ENCODE measurements around the gene C1orf105.
A peak's percentile ranks its signal among the peaks of the same experiment; 100 is the strongest.
"Not testable (repeated sequence)": the region's sequence is repeated elsewhere in the genome, so short reads cannot be mapped to it uniquely, and the experiment has no call there.

C1orf105 gene, protein sequence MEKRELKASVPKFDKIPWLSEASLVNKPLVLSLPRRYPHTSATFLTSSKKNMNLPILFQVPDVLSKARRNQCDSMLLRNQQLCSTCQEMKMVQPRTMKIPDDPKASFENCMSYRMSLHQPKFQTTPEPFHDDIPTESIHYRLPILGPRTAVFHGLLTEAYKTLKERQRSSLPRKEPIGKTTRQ

DNA sequence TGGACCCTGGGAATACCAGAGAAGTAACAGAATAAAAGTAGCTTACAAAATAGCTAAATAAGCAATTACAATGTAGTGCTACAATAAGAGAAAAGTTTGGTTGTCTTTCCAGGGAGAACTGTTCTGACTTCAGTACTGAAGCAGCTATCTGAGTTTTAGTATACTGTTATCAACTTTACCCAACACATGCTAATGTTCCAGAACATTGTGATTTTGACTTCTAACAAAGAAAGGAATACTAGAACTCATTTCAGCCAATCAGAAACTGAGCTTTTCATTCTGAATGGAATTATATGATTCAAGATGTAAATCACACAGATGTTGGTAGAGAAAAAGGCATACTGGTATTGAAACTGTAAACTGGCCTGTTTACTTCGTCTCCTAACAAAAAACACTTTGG is at the start of gene C1orf105:
Gene C1orf105 (plus strand): TSS at position 301 of the 400 bp plus-strand sequence. CDS start 201 bp downstream, outside the sequence.
- no peak for DNase-seq (ENCODE audit: low read depth in 2 of 2)

DNA sequence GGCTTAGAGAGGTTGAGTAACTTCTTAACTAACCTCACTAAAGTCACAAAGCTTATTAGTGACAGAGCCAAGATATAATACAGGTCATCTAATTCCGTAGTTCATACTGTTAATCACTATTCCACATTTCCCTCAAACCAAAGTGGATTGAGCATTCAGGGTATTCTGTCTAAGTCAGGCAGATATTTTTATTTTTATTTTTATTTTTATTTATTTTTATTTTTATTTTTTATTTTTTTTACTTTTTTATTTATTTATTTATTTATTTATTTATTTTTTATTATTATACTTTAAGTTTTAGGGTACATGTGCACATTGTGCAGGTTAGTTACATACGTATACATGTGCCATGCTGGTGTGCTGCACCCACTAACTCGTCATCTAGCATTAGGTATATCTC is 48.8 kb upstream of the C1orf105 start:
- not testable (repeated sequence) for DNase-seq (ENCODE audit: low read depth in 2 of 2)

DNA sequence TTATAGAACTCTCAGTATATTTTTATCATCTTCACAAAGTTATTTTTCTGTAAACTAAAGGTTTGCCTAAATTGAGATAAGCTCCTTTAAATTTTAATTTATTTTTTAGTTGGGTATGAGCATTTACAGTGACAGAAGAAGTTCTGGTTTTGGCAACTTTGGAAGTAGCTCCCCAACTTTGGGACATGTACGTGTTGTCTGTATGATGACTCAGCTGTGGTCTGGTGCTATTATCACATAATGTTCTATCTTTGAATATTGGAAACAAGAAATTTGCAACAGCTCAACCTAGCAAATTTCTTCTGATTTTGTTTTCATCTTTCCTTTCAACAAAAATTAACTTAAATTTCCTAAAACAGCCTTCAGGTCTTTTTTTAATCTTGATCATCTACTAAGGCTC is 46.6 kb upstream of the C1orf105 start:
- no peak for DNase-seq (ENCODE audit: low read depth in 2 of 2)

DNA sequence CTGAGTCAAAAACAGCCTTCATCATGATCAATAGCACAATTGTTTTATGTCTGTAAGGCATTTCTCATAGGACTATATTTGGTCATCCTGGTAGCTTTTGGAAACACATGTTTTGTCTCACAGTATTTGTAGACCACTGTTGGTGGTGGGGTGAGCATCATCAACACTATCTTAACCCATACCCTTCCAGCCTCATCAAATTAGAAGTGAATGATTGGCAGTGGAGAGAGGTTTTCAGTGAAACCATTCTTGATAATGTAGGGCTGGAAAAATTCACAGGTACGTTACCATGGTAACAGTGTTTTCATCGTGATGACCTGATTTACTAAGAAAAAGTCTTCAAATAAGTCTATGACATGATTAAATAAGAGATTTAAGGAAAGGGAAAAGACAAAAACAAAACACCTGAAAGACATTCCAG is 45.3 kb upstream of the C1orf105 start:
- DNase-seq (ENCODE audit: low read depth in 2 of 2) = no peak

DNA sequence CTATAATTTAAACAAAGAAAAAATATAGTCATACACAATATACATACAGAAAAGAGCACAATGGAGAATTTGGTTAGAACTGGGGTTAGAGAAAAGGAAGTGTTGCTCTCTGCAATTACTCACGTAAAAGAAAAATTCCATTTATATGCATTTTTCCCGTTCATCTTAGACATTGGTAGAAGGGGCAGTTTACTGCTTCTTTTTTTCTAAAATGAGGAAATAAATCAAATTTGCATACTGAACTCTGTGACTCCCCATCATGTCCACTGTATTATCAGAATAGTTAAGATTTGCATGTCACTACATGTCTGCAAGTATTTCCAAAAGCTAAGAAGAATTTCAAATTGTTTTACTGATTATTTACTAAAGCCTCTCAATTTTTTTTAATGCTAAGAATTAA is 44.1 kb upstream of the C1orf105 start:
- no peak for DNase-seq (ENCODE audit: low read depth in 2 of 2)

DNA sequence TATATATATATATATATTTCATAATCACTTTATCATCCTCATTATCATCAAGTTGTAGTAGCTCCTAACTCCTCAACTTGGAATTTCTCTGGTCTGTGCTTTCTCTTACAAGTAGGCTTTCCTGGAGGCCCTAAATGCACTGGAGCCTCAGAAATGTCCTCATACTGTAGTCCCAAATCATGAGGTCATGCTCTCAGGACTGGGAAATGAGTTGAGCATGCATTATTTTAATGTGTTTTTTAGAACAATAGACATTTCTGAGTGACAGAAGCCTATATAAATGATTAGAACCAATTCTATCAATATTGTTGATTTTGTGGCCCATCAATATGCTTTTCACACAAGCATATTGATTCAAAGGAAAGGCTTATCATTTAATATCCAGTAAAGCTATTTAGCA is 42.9 kb upstream of the C1orf105 start:
- no peak for DNase-seq (ENCODE audit: low read depth in 2 of 2)

DNA sequence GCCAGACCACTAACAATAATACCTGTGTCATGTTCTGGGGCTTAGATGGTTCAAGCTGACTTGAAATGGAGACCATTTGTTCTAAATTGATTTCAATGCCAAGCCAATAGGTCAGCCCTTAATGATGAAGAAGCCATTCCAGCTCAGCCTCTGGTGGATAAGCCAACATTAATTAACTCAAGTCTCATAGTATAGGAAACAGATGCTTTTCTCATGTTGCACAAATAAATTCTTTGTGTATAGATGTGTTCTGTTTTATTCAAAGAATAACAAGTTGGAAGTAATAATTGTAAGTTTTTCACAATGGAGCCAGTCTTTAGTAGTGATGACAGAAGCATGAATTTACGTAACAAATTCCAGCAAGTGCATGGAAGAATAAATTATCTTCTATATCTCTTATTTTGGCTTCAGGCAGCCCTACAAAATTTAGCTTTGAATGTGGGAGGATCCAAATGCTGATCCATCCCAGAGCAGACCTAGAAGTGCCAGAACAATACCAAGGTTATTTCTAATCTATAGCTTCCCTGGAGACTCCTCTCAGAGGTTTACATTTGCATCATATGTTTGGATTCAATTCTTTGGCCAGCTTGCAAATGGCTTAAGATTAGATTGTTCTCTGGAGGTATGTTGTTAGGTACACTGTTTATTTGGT is 42.2 kb upstream of the C1orf105 start:
- DNase-seq (ENCODE audit: low read depth in 2 of 2) = no peak

DNA sequence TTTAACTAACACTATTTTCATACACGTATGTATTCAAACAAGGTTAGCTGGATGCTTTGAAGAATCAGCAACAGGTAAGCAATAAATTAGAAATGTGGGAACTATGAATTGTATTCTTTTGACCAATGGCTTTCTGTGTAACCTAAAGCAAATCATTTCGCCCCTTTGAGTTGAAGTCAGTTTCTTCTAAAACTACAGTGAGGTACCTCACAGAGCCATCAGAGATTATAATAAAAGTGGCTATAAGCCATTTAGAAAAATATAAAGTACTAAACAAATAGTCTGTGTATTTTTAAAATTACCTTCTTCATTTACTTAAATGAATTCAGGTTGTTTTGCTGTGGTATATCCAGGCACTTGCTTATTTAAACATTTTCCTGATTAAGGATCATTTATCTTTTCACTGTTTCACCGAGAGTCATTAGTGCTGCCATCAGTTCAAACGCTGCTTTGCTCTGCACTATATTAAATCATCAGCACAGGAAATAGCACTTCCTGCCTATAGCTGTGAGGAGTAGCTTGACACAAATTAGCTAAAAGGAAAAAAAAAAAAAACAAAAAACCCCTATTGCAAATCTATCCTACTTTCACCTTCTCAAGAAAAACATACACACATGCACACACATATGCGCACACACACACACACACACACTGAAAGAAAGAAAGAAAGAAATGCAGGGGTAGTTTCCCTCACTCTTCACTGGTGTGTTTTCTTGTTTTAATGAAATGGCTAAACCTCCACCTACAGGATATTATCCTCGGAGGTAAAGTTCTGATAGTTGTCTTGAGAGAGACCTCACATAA is 39.8 kb upstream of the C1orf105 start:
- no peak for DNase-seq (ENCODE audit: low read depth in 2 of 2)

DNA sequence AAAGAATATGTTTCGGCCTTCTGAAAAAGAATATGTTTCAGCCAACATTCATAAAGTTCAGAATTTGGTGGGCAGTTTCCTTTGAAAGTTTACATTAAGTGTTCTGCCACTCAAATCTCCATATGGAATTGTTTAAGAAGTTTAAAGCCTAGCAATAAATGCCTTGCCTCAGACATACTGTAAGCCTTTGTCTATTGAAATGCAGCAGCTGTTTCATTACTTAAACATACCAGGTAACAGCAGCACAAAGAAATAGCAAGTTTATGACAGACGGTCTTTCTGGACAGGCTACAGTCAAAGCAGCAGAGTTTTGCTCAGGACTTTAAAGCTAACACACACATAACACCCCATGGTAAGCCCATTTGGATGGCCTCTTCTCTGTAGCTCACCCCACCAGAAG is 38.5 kb upstream of the C1orf105 start:
- no peak for DNase-seq (ENCODE audit: low read depth in 2 of 2)

DNA sequence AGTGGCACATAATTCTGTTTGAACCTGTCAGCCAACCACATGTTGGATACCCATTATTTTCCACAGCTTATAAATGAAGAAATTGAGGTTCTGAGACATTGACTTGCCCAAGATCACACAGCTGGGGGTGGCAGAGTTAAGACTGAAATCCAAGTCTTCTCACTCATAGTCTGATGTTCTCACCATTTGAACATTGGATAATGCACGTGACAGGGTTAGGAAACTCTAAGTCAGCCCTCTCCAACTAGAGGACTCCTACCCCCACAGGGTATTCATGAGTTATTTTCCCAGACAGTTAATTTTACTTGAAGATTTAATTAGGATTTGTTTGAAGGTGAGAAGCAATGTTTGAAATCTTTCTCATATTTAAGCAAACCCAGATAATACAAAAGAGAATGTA is 38.1 kb upstream of the C1orf105 start:
- no peak for DNase-seq (ENCODE audit: low read depth in 2 of 2)

DNA sequence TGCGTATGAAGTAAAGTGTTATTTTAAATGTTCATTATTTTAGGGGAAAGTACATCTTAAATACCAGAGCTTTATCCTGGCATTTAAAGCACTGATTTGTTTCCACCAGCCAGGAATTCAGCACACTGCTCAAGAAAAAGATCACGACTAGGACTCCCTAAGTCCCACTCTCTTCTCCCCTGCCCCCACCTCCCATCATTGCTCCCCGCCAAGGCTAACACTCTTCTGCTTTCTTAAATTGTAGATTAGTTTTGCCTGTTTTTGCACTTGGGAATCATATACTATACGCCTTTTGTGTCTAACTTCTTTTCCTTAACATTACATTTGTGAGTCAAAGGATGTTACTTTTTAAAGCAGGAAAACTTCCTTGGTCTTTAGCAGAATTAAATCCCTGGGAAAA is 37.5 kb upstream of the C1orf105 start:
- DNase-seq (ENCODE audit: low read depth in 2 of 2) = no peak

DNA sequence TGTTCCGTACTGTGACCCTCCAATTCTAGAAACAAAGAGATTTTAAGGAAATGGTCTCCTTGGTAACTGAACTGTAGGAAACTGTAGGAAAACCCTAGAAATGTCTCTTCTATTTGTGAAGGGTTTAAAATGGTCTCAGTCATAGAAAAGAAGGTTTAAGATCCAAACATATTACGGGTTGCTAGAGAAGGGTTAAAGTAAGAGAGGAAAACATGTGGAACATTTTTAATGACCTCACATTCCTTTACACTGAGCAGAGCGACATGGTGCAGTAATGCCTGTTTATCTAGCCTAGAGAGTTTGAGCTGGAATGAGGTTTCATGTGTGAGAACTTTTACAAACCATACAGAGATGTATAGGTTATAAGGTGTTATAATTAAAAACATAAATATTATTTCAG is 36.9 kb upstream of the C1orf105 start:
- DNase-seq (ENCODE audit: low read depth in 2 of 2) = no peak

DNA sequence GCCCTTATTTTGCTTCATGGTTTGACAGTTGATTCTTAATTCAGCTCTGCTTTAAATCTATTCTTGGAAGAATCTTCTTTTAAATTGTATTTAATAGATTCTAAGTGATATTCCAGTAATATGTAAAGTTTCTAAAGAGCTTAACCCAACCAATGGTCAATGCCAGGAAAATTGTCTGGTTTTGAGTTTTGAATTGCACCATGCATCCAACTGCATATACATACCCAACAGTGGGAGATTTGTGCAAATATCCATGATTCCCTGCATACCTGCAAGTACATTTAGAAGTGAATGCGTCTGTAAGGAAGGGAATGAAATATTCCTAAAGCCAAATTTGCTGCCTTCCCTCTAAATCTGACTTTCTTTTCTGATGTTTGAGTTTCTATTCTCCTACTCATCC is 35.8 kb upstream of the C1orf105 start:
- DNase-seq (ENCODE audit: low read depth in 2 of 2) = no peak

DNA sequence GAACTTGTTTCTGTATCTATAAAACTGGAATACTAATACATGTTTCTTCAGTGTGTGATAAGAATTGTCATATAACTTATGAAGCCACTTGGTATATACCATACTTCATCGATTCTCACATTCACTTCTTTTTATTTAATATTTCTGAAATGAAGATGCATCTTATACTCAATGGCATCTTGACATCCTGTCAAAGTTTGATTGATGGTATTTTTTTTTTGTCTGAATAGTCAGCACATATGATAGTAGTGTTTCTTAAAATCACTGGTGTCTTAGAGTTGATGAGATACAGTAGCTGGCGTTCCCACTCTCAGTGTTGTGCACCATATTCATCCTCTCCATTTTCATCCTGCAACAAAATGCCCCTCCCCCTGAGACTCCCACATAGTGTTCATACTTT is 34.4 kb upstream of the C1orf105 start:
- no peak for DNase-seq (ENCODE audit: low read depth in 2 of 2)

DNA sequence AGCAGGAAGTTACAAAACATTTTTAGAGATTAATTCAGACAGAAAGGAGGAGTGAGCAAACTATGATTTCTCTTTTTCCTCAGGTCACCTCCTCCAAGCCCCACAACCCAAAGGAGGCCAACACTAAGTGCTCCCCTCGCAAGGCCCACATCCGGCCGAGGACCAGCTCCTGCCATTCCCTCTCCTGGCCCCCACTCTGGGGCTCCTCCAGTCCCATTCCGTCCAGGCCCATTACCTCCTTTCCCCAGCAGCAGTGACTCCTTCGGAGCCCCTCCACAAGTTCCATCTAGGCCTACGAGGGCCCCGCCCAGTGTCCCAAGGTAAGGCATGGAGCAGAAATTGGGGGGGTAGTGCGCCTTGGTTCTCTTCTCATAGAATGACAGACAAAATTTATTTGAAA is 32.0 kb upstream of the C1orf105 start:
- DNase-seq (ENCODE audit: low read depth in 2 of 2) = no peak

DNA sequence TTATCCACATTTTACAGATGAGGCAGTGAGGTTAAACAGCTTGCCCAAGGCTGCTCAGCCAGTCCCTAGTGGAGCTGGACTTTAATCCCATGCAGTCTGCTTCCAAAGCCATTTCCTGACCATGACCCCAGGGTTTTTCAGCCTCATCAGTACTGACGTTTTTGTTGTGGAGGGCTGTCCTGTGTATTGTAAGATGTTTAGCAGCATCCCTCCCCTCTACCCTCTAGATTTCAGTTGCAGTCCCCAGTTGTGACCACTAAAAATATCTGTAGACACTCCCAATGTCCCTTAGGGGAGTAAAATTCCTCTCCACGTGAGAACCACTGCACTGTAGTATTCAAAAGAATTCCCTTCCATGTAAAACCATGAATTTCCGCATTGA is 30.2 kb upstream of the C1orf105 start:
- no peak for DNase-seq (ENCODE audit: low read depth in 2 of 2)

DNA sequence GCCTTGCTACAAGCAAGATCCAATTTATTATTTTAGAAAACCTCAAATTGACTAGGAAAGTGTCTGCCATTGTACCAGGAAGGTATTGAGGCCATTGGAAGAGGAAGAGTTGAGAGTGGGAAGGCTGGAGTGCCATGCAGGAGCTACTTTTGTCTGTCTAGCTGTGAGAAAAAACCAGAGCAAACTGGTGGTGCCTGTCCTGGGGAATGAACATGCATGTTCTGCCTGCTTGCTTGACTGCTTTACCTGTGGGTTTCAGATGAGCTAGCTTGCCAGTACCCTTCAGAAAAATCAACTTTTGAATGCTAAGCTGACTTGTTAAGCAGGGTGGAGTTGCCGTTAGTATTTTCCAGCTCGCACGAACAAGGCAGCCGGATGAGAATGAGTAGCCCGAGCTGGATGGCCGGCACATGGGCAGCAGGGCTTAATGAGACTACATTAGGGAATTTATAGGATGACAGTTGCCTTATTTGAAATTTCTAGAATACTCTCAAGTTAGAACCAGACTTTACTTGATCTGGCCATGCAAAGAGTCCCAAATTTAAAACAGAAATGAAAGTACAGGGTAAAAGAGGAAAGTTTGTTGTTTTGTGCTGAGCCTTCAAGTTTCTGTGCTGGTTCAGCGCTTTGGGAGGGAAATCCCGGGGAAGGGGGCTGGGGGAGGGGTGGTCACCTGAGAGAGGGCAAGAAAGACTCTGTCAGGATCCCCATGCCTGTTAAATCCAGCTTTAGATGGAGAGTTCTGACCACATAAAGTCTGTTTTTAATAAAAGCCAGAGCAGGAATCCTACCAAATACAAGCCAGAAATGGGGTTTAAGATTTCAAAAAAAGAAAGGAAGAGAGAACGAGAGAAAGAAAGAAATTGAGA is 29.6 kb upstream of the C1orf105 start:
- DNase-seq (ENCODE audit: low read depth in 2 of 2) = no peak

DNA sequence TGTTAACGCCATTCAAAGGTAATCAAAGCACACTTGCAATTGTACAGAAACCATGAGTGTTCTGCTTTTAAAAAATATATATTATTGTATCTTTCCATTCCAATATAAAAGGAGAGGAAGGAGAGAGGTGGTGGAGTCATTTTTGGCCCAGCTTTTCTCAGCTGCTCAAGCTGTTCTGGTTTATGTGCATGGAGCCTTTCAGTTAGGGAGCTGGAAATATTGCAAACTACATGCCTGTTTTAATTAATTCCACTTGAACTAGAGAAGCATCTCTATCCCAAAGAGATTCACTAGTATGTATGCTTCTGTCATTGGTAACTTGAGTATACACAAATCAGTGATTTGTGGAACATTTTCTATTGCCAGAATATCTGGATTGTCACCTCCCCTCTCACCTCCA is 28.5 kb upstream of the C1orf105 start:
- no peak for DNase-seq (ENCODE audit: low read depth in 2 of 2)

DNA sequence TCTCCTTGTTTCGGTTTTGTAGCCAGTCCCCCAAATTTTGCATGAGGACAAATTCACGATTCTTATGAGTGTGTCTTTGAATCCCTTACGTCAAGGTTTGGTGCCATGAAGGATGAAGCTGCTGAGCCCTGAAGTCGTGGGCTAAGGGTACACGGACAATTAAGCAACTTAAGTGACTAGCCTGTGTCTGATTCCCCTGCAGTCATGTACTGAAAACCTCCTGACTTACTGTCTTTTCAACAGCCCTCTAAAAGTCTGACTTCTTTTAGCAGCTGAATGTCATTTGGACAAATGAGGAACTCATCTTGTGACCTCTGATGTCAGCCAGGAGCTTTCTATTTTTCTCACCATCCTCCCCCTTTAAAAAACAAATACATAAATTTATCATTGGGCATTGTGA is 27.1 kb upstream of the C1orf105 start:
- no peak for DNase-seq (ENCODE audit: low read depth in 2 of 2)

DNA sequence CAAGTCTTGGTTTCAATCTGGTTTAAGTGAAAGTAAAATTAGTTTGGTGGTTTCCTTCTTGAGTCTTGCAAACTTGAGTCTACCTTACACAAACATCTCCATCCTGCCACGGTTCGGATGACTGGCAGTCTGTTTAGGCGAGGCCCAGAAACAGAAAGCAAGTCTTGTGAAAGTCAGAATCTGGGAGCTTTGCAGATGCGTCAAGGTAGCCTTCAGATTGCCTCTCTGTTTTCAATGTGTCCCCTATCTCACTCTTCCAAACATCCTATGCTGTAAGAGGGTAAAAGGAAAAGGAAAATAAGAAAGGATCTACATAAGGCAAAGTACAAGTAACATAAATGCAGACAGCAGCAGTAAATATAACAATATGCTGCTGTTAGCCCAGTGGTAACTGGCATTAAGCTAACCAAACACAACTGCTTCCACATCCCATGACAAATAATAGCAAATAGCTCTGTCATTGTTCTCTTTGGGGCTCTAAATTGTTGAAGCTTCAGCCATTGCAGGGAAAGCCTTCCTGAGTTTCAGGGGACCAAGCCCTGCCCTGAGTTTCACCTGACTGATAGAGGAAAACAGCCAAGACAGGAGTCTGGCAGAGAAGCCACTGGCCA is 26.2 kb upstream of the C1orf105 start:
- DNase-seq (ENCODE audit: low read depth in 2 of 2) = peak; percentile 50 to 59

DNA sequence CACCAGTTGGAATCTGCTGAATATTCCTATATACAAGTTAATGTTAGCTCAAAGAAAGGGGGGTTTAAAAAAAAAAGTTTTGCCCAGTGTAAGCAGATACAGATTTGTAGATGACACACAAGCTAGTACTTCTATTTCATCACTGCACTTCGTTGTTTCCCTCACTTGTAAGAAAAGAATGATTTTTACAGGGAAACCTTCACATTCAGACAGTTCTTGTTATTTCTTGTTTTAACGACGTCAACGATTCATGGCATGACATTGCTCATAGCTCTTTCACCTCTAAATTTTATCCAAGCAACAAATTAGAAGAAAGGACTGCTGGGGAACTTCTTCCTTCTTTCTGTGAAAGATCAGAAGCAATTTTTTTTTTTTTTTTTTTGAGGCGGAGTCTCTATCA is 25.7 kb upstream of the C1orf105 start:
- no peak for DNase-seq (ENCODE audit: low read depth in 2 of 2)

DNA sequence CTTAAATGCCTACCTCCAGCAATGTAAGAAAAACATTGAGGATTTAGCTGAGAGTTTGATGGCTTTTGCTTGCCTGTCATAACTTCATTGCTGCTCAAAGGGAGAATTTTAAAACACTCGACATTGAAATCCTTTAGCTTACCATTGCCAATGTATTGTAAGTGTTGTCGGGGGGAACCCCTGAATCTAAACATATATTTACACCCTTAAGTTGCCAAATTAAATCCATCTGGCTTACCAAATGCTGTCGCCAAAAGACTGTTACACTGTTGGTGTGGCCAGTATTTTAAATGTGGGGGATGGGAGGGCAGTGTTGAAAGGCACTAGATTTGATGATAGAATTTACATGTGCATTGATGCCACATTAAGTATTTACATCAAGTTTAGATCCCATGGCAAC is 24.9 kb upstream of the C1orf105 start:
- no peak for DNase-seq (ENCODE audit: low read depth in 2 of 2)
